SK-N-SH (cell line): ENCODE measurements around the gene LRRN4. TPM values are rescaled to one million over a fixed set of nuclear protein-coding genes. Genes with fewer than 3 reads are reported as not detected.

ENCODE experiments used
- CTCF ChIA-PET: fragments of 300-600, 350-600 bp; formaldehyde crosslinking; extraction: SDS; loops from one replicate; lab custom pipeline; 2021; lab: Yijun Ruan, JAX
- POLR2A ChIA-PET: fragments of 350-600 bp; sonication (Branson Sonifier 250); formaldehyde crosslinking; extraction: SDS; loops from one replicate; lab custom pipeline; 2020; ENCODE audit warnings: antibody characterized with exemption, inconsistent platforms; lab: Yijun Ruan, JAX
- DNase-seq: peaks from one replicate; pipeline ENCODE4 v3.0.0; 2012
- H2AFZ ChIP-seq: fragments of 200-600 bp; sonication (generic); 2 replicates; pipeline ENCODE4 v1.8.1; 2016; ENCODE audit warnings: antibody characterized with exemption, mild to moderate bottlenecking, low read depth
- H3F3A ChIP-seq: fragments of 200-600 bp; sonication (generic); replicated peaks from 2 replicates; pipeline ENCODE3; 2016; ENCODE audit warnings: antibody characterized with exemption, mild to moderate bottlenecking; ENCODE audit not compliant: insufficient read depth
- H3K27ac ChIP-seq, 2 experiments: fragments of 200-500 bp in 1 of 2; fragments of 200-600 bp in 1 of 2; sonication (Bioruptor generic) in 1 of 2; sonication (generic), shearing (Covaris generic) in 1 of 2; 2 replicates each; pipeline versions ENCODE4 v1.5.1 to v1.6.1; 2014 to 2016; ENCODE audit warnings: low read depth in 2 of 2, inconsistent platforms in 1 of 2, low read length in 1 of 2, mild to moderate bottlenecking in 1 of 2, mixed read lengths in 1 of 2
- H3K27me3 ChIP-seq: fragments of 200-600 bp; sonication (generic), shearing (Covaris generic); 2 replicates; pipeline ENCODE4 v1.6.1; 2016; ENCODE audit warnings: mixed run types; ENCODE audit not compliant: insufficient read depth
- H3K36me3 ChIP-seq, 2 experiments: fragments of 200-500 bp in 1 of 2; fragments of 200-600 bp in 1 of 2; sonication (Bioruptor generic) in 1 of 2; sonication (generic) in 1 of 2; replicated peaks in 1 of 2; 2 replicates each; pipeline versions ENCODE3 to v1.5.1; 2014 to 2016; ENCODE audit warnings: low read length in 1 of 2, mild to moderate bottlenecking in 1 of 2; ENCODE audit not compliant: insufficient read depth in 2 of 2, control insufficient read depth in 1 of 2
- H3K4me1 ChIP-seq, 2 experiments: fragments of 200-500 bp in 1 of 2; fragments of 200-600 bp in 1 of 2; sonication (Bioruptor generic) in 1 of 2; sonication (generic), shearing (Covaris generic) in 1 of 2; 2 replicates each; pipeline versions ENCODE4 v1.5.1 to v1.6.1; 2014 to 2016; ENCODE audit warnings: low read depth in 1 of 2, low read length in 1 of 2, mixed run types in 1 of 2; ENCODE audit not compliant: insufficient read depth in 2 of 2, control insufficient read depth in 1 of 2
- H3K4me2 ChIP-seq: fragments of 200-600 bp; sonication (generic), shearing (Covaris generic); 2 replicates; pipeline ENCODE4 v1.6.1; 2017; ENCODE audit warnings: mixed run types
- H3K4me3 ChIP-seq, 2 experiments: fragments of 200-500 bp in 1 of 2; fragments of 200-600 bp in 1 of 2; sonication (Bioruptor generic) in 1 of 2; sonication (generic), shearing (Covaris generic) in 1 of 2; 2 replicates each; pipeline versions ENCODE4 v1.5.1 to v1.8.1; 2014 to 2016; ENCODE audit warnings: low read depth in 2 of 2, inconsistent platforms in 1 of 2, low read length in 1 of 2, mild to moderate bottlenecking in 1 of 2, mixed read lengths in 1 of 2, moderate library complexity in 1 of 2
- H3K79me2 ChIP-seq: fragments of 200-600 bp; sonication (generic); 2 replicates; pipeline ENCODE4 v1.8.1; 2017; ENCODE audit warnings: mild to moderate bottlenecking; ENCODE audit not compliant: insufficient read depth
- H3K9ac ChIP-seq: fragments of 200-600 bp; sonication (generic); 2 replicates; pipeline ENCODE4 v1.6.1; 2017; ENCODE audit warnings: mixed run types
- H3K9me2 ChIP-seq: fragments of 200-600 bp; sonication (generic); 2 replicates; pipeline ENCODE4 v1.6.1; 2017; ENCODE audit warnings: mixed run types
- H3K9me3 ChIP-seq: fragments of 200-600 bp; sonication (generic); 2 replicates; pipeline ENCODE4 v1.6.1; 2017; ENCODE audit warnings: mixed run types, mild to moderate bottlenecking, moderate library complexity
- H4K20me1 ChIP-seq: fragments of 200-600 bp; sonication (generic); 2 replicates; pipeline ENCODE4 v1.6.1; 2017; ENCODE audit warnings: mild to moderate bottlenecking, mixed run types; ENCODE audit not compliant: insufficient read depth
- CHD2 ChIP-seq: fragments of 150-350 bp; IDR thresholded peaks from 2 replicates; pipeline ENCODE4 v1.6.1; 2018; ENCODE audit warnings: low read length; ENCODE audit not compliant: partially characterized antibody
- CTCF ChIP-seq: fragments of 200-600 bp; sonication (generic); IDR thresholded peaks from 2 replicates; pipeline ENCODE4 v1.6.1; 2017; ENCODE audit warnings: antibody characterized with exemption, mild to moderate bottlenecking, moderate library complexity
- ELF1 ChIP-seq: IDR thresholded peaks from 2 replicates; pipeline ENCODE4 v1.4.0; 2012
- FOSL2 ChIP-seq: IDR thresholded peaks from 2 replicates; pipeline ENCODE4 v1.4.0; 2012; ENCODE audit warnings: low read depth, mild to moderate bottlenecking, moderate library complexity, borderline replicate concordance
- FOXJ3 ChIP-seq: sonication (generic); formaldehyde crosslinking; IDR thresholded peaks from 2 replicates; pipeline ENCODE4 v1.5.1; 2020; ENCODE audit warnings: mild to moderate bottlenecking, missing genetic modification reagents
- GABPA ChIP-seq: IDR thresholded peaks from 2 replicates; pipeline ENCODE4 v1.4.0; 2012; ENCODE audit warnings: low read depth, mild to moderate bottlenecking
- IRF3 ChIP-seq: fragments of 150-350 bp; IDR thresholded peaks from 2 replicates; pipeline ENCODE4 v1.6.1; 2016; ENCODE audit warnings: mild to moderate bottlenecking, low read depth, low read length
- MAX ChIP-seq: IDR thresholded peaks from 2 replicates; pipeline ENCODE4 v1.4.0; 2012; ENCODE audit warnings: low read depth
- MEF2A ChIP-seq: IDR thresholded peaks from 2 replicates; pipeline ENCODE4 v1.4.0; 2012; ENCODE audit warnings: low read depth, borderline replicate concordance
- MXI1 ChIP-seq: IDR thresholded peaks from 2 replicates; pipeline ENCODE4 v1.6.1; 2012; ENCODE audit warnings: mild to moderate bottlenecking, low read depth, low read length, improper control_type of control experiment
- NFIC ChIP-seq: IDR thresholded peaks from 2 replicates; pipeline ENCODE4 v1.4.0; 2012; ENCODE audit warnings: borderline replicate concordance
- NRF1 ChIP-seq: IDR thresholded peaks from 2 replicates; pipeline ENCODE4 v1.6.1; 2012; ENCODE audit warnings: low read depth, mild to moderate bottlenecking, low read length
- PBX3 ChIP-seq: IDR thresholded peaks from 2 replicates; pipeline ENCODE4; 2012
- POLR2AphosphoS5 ChIP-seq: IDR thresholded peaks from 2 replicates; pipeline ENCODE4 v1.6.1; 2012; ENCODE audit warnings: low read depth, low read length
- RAD21 ChIP-seq: IDR thresholded peaks from 2 replicates; pipeline ENCODE4 v1.6.1; 2012; ENCODE audit warnings: mild to moderate bottlenecking, low read length
- RFX5 ChIP-seq: IDR thresholded peaks from 2 replicates; pipeline ENCODE4 v1.6.1; 2012; ENCODE audit warnings: mild to moderate bottlenecking, improper control_type of control experiment, low read length
- SIN3A ChIP-seq: IDR thresholded peaks from 2 replicates; pipeline ENCODE4 v1.6.1; 2012; ENCODE audit warnings: low read depth, mild to moderate bottlenecking, low read length, moderate library complexity, borderline replicate concordance
- SMC3 ChIP-seq: IDR thresholded peaks from 2 replicates; pipeline ENCODE4 v1.6.1; 2012; ENCODE audit warnings: low read depth, low read length, improper control_type of control experiment
- USF2 ChIP-seq: fragments of 150-350 bp; IDR thresholded peaks from 2 replicates; pipeline ENCODE4 v1.6.1; 2017; ENCODE audit warnings: antibody characterized with exemption, low read length, low read depth, borderline replicate concordance
- YY1 ChIP-seq: IDR thresholded peaks from 2 replicates; pipeline ENCODE4 v1.4.0; 2012; ENCODE audit warnings: low read depth, mild to moderate bottlenecking
- WGBS: methylation state at CpG from one replicate; pipeline ENCODE4 v1.1.6; 2017; ENCODE audit warnings: low lambda C conversion rate; 5-methylcytosine and 5-hydroxymethylcytosine counted together
- polyA plus RNA-seq, 3 experiments: library from polyadenylated mRNA; depleted of rRNA; stranded (reverse); fragments of >200 nt; gene quantifications; 2 replicates each; pipeline ENCODE4 v1.2.3, GENCODE V29; 2012
- TF ChIP-seq, protein P1 (sequence below): IDR thresholded peaks from 2 replicates; pipeline ENCODE4 v1.4.0; 2012; ENCODE audit warnings: low read depth, borderline replicate concordance

LRRN4 gene
- polyA plus RNA-seq, 1 of the 3 experiments (the other 2 are of a cell fraction) = 0.05 TPM

DNA sequence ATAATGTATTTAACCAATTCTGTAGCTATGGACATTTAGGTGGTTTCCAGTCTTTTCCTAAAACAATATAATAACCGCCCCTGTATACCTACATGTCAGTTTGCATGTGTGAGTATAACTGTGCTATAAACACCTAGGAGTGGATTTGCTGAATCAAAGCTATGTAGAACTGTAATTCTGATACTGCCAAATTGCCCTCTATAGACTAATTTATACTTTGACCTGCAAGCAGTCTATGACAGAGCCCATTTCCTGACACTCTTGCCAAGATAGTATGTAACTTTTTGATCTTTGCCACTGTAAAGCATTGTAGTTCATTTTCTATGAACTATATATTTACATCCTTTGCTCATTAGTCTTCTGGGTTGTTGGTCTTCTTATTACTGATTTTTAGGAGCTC is 49.4 kb upstream of the LRRN4 start (continued):
- TF ChIP-seq CTCF (no peak), PBX3 (no peak), SIN3A (no peak), SMC3 (no peak), MAX (no peak), POLR2AphosphoS5 (no peak), USF2 (no peak)

- H3K36me3 ChIP-seq = no peaks in the 10 kb centered on the region
- H3K4me2 ChIP-seq = no peak overlapping the region
- no peak for TF ChIP-seq SMC3
- no peak for TF ChIP-seq GABPA
- no peak for TF ChIP-seq FOXJ3 (CRISPR knock-in tag)
- TF ChIP-seq FOSL2 = no peak
- TF ChIP-seq SIN3A = no peak
- no peak for TF ChIP-seq RAD21
- TF ChIP-seq MEF2A = no peak
- TF ChIP-seq, protein P1, sequence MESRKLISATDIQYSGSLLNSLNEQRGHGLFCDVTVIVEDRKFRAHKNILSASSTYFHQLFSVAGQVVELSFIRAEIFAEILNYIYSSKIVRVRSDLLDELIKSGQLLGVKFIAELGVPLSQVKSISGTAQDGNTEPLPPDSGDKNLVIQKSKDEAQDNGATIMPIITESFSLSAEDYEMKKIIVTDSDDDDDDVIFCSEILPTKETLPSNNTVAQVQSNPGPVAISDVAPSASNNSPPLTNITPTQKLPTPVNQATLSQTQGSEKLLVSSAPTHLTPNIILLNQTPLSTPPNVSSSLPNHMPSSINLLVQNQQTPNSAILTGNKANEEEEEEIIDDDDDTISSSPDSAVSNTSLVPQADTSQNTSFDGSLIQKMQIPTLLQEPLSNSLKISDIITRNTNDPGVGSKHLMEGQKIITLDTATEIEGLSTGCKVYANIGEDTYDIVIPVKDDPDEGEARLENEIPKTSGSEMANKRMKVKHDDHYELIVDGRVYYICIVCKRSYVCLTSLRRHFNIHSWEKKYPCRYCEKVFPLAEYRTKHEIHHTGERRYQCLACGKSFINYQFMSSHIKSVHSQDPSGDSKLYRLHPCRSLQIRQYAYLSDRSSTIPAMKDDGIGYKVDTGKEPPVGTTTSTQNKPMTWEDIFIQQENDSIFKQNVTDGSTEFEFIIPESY = no peak
- TF ChIP-seq IRF3 = no peak
- no peak for TF ChIP-seq NRF1
- TF ChIP-seq RFX5 = no peak
- no peak for TF ChIP-seq USF2
- no peak for TF ChIP-seq MXI1
- TF ChIP-seq CHD2 = no peak
- no peak for TF ChIP-seq NFIC
- no peak for TF ChIP-seq ELF1
- no peak for TF ChIP-seq YY1
- H3K9me3 ChIP-seq = no peaks in the 10 kb centered on the region
- no peaks in the 10 kb centered on the region for H3K27me3 ChIP-seq
- H3K79me2 ChIP-seq = no peaks in the 10 kb centered on the region
- no peak overlapping the region for H2AFZ ChIP-seq
- no peak for DNase-seq
- WGBS = 73% methylated on average over 2 of the region's 2 CpGs
- H3K4me3 ChIP-seq = no peak overlapping the region
- POLR2A ChIA-PET = no interaction called here
- H3K9me2 ChIP-seq = no peaks in the 10 kb centered on the region
- no peak overlapping the region for H3K9ac ChIP-seq
- no peaks in the 10 kb centered on the region for H3F3A ChIP-seq
- no peaks in the 10 kb centered on the region for H4K20me1 ChIP-seq
- no peak overlapping the region for H3K27ac ChIP-seq
- CTCF ChIA-PET = no interaction called here
- no peaks in the 10 kb centered on the region for H3K4me1 ChIP-seq
These were observed 47.5 kb upstream of the LRRN4 start for GRCh38 chr20:6101346-6101745.
